SU-DHL-6 (cell line): ENCODE measurements around the gene CSRNP3.

Source experiments
- H2AFZ ChIP-seq: fragments of 200-600 bp; sonication (generic); 2 replicates; pipeline ENCODE4 v1.6.1; 2014; ENCODE audit warnings: low read depth, mild to moderate bottlenecking, moderate library complexity, mixed read lengths, antibody characterized with exemption, low read length; ENCODE audit not compliant: severe bottlenecking
- H3F3A ChIP-seq: fragments of 200-600 bp; shearing (Covaris generic); 2 replicates; pipeline ENCODE4 v1.6.0; 2016; ENCODE audit warnings: antibody characterized with exemption, mild to moderate bottlenecking; ENCODE audit not compliant: insufficient read depth
- H3K27ac ChIP-seq: fragments of 200-600 bp; sonication (generic); 2 replicates; pipeline ENCODE4 v1.5.1; 2016; ENCODE audit warnings: low read depth, mild to moderate bottlenecking, low read length, moderate library complexity, mixed read lengths
- H3K27me3 ChIP-seq: fragments of 200-600 bp; sonication (generic), shearing (Covaris generic); 2 replicates; pipeline ENCODE4 v1.6.0; 2014; ENCODE audit warnings: mild to moderate bottlenecking, low read length
- H3K36me3 ChIP-seq: fragments of 200-600 bp; sonication (generic); 2 replicates; pipeline ENCODE4 v1.6.1; 2014; ENCODE audit warnings: mild to moderate bottlenecking, low read length, mixed read lengths
- H3K4me2 ChIP-seq: fragments of 300-600, 200-600 bp; shearing (Covaris generic), sonication (generic); 2 replicates; pipeline ENCODE4 v1.6.0; 2014; ENCODE audit warnings: low read length, low read depth, mild to moderate bottlenecking; ENCODE audit not compliant: poor library complexity, severe bottlenecking
- H3K4me3 ChIP-seq: fragments of 200-600 bp; sonication (generic); 2 replicates; pipeline ENCODE4 v1.5.1; 2014; ENCODE audit warnings: antibody characterized with exemption, low read length, mild to moderate bottlenecking, mixed read lengths; ENCODE audit not compliant: insufficient read depth, poor library complexity, severe bottlenecking
- H3K79me2 ChIP-seq: fragments of 200-600 bp; sonication (generic); 2 replicates; pipeline ENCODE4 v1.6.1; 2014; ENCODE audit warnings: mild to moderate bottlenecking, low read length, moderate library complexity; ENCODE audit not compliant: insufficient read depth
- H3K9ac ChIP-seq: fragments of 200-600 bp; sonication (generic); 2 replicates; pipeline ENCODE4 v1.7.0; 2014; ENCODE audit warnings: mild to moderate bottlenecking, low read length
- H3K9me2 ChIP-seq: fragments of 200-600 bp; sonication (generic); replicated peaks from 2 replicates; pipeline ENCODE4 v1.6.1; 2014; ENCODE audit warnings: low read length; ENCODE audit not compliant: insufficient read depth
- H3K9me3 ChIP-seq: fragments of 200-600 bp; sonication (generic); 2 replicates; pipeline ENCODE4 v1.6.1; 2014; ENCODE audit warnings: low read length, mixed read lengths; ENCODE audit not compliant: insufficient read depth
- H4K20me1 ChIP-seq: fragments of 200-600 bp; sonication (generic); 2 replicates; pipeline ENCODE4 v1.6.1; 2014; ENCODE audit warnings: low read depth, mild to moderate bottlenecking, antibody characterized with exemption, low read length, moderate library complexity, mixed read lengths
- CTCF ChIP-seq: fragments of 200-600 bp; sonication (generic); IDR thresholded peaks from one replicate; pipeline ENCODE4 v1.5.1; 2017; ENCODE audit warnings: antibody characterized with exemption, mild to moderate bottlenecking, low read length, moderate library complexity; ENCODE audit not compliant: insufficient read depth, poor library complexity, severe bottlenecking
- EZH2phosphoT487 ChIP-seq: fragments of 200-600 bp; sonication (generic), shearing (Covaris generic); conservative IDR thresholded peaks from 2 replicates; pipeline ENCODE4 v1.6.1; 2018; ENCODE audit warnings: mild to moderate bottlenecking, antibody characterized with exemption, low read length, moderate library complexity, mixed read lengths

CSRNP3 gene

GRCh38 chr2:165648801-165649200 lies 179.3 kb downstream of the CSRNP3 start:
- Histone ChIP-seq H3K36me3 (no peaks in the 10 kb centered on the region), H3K4me2 (no peak overlapping the region), H3K9me2 (no peaks in the 10 kb centered on the region), H3K4me3 (no peak overlapping the region), H3K9me3 (no peaks in the 10 kb centered on the region), H3K27me3 (no peaks in the 10 kb centered on the region), H4K20me1 (no peaks in the 10 kb centered on the region), H3K9ac (no peak overlapping the region), H3K27ac (no peak overlapping the region), H3F3A (no peaks in the 10 kb centered on the region), H2AFZ (no peak overlapping the region), H3K79me2 (no peaks in the 10 kb centered on the region)
- TF ChIP-seq CTCF (no peak), EZH2phosphoT487 (no peak)

DNA sequence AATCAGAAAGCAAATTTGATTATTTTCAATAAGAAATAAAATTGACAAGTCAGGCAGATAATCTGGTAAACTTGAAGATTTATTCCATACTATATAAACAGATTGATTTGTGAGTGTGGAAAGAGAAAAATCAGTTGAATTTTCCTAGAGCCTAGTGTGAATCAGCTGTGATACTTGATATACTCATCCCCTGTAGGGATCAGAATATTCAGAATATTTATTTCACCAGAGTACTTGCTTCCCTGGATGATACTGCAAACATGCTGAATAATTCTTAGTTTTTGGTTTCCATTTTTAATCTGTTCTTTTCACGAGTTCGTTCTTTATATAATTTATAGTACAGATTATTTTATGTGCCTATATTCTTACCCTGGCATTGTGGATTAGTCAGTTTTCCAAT lies 181.7 kb downstream of the CSRNP3 start:
- H3K27ac ChIP-seq, result no peak overlapping the region
- no peak overlapping the region for H2AFZ ChIP-seq
- H3K9me3 ChIP-seq, result no peaks in the 10 kb centered on the region
- H3K27me3 ChIP-seq, result no peaks in the 10 kb centered on the region
- no peak overlapping the region for H3K9ac ChIP-seq
- H3K9me2 ChIP-seq, result no peaks in the 10 kb centered on the region
- no peak for TF ChIP-seq EZH2phosphoT487
- no peak for TF ChIP-seq CTCF
- no peaks in the 10 kb centered on the region for H3K79me2 ChIP-seq
- no peaks in the 10 kb centered on the region for H3F3A ChIP-seq
- H3K36me3 ChIP-seq, result no peaks in the 10 kb centered on the region
- no peaks in the 10 kb centered on the region for H4K20me1 ChIP-seq
- H3K4me2 ChIP-seq, result no peak overlapping the region
- H3K4me3 ChIP-seq, result no peak overlapping the region

- Histone ChIP-seq H3K4me3 (no peak overlapping the region), H2AFZ (no peak overlapping the region), H4K20me1 (no peaks in the 10 kb centered on the region), H3K4me2 (no peak overlapping the region), H3K36me3 (no peaks in the 10 kb centered on the region), H3K9me3 (no peaks in the 10 kb centered on the region), H3K27me3 (no peaks in the 10 kb centered on the region), H3K79me2 (no peaks in the 10 kb centered on the region), H3F3A (no peaks in the 10 kb centered on the region), H3K9me2 (no peaks in the 10 kb centered on the region), H3K27ac (no peak overlapping the region), H3K9ac (no peak overlapping the region)
- TF ChIP-seq CTCF (no peak), EZH2phosphoT487 (no peak)
Measured at GRCh38 chr2:165655661-165656060, 186.2 kb downstream of the CSRNP3 start.

DNA sequence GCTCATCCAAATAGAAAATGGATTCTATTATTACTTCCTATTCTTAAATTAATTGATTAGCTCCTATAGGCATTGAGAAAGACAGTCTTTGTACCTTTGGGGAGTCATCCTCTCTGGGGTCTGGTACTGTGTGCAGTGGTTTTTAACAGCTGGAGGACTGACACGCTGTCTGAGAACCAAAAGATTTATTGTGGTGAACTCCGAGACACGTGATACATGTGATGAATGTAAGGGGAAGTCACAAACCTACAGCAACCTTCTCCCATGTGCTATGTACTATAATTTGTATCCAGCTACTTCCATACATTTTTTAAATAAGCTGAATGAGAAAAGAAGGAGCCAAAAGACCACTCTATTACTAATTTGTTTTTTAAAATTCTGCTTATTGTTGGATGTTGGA lies 190.9 kb downstream of the CSRNP3 start:
- H3K9ac ChIP-seq, result no peak overlapping the region
- no peak overlapping the region for H3K4me2 ChIP-seq
- no peaks in the 10 kb centered on the region for H3K36me3 ChIP-seq
- no peak overlapping the region for H3K4me3 ChIP-seq
- no peak overlapping the region for H3K27ac ChIP-seq
- TF ChIP-seq CTCF (no peak), EZH2phosphoT487 (no peak)
- H3F3A ChIP-seq, result no peaks in the 10 kb centered on the region
- no peaks in the 10 kb centered on the region for H3K9me3 ChIP-seq
- no peaks in the 10 kb centered on the region for H4K20me1 ChIP-seq
- H3K9me2 ChIP-seq, result no peaks in the 10 kb centered on the region
- H3K27me3 ChIP-seq, result no peaks in the 10 kb centered on the region
- H2AFZ ChIP-seq, result no peak overlapping the region
- H3K79me2 ChIP-seq, result no peaks in the 10 kb centered on the region
